HT-29 (cell line): ENCODE measurements around the gene CCDC63. TPM values are rescaled to one million over a fixed set of nuclear protein-coding genes. Genes with fewer than 3 reads are reported as not detected.

Experiments
- DNase-seq: peaks from one replicate; pipeline ENCODE4 v3.0.0-alpha.2; 2015; ENCODE audit warnings: low spot score
- total RNA-seq: library from RNA; depleted of rRNA; stranded (reverse); fragments of >200 nt; shearing (Covaris generic); gene quantifications from 2 replicates; pipeline ENCODE4 v1.2.3, GENCODE V29; 2014; rRNA removed

CCDC63 gene
- total RNA-seq = not detected in 2 replicates

- DNase-seq = no peak
These were observed at the start of gene CCDC63 for GRCh38 chr12:110846615-110847566. CCDC63 (plus strand) TSS chr12:110846987; CDS start chr12:110852955, 5,968 bp downstream.

DNA sequence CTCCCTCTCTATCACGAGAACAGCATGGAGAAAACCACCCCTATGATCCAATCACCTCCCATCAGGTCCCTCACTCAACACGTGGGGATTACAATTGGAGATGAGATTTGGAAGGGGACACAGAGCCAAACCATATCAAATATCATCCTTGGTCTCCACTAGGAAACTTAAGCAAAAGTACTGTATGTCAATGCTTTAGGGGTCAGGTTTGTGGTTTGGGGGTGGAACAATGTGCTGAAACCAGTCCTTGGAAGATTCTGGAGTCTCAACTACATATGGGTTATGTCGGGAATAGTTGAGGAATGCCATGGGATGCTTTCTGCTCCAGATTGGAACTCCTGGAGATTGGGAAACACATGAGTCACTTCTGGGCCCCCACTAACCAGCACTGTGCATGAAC is 48.3 kb upstream of the CCDC63 start:
- DNase-seq = no peak

DNA sequence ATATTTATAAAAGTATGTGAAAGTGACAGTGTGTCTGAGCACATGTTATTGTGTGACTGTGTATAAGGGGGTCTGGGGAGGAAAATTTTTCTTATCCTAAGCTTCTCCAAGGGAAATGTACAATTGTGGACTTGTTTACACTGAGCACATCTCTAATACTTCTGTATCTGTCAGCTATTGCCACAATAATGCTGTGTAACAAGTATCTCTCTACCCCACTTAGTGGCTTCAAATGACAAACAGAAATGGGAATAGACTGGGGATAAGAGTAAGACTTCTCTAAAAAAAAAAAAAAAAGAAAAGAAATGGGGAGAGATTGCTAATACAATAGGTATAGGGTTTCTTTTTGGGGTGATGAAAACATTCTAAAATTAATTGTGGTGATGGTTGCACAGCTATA is 44.3 kb upstream of the CCDC63 start:
- DNase-seq = no peak

DNA sequence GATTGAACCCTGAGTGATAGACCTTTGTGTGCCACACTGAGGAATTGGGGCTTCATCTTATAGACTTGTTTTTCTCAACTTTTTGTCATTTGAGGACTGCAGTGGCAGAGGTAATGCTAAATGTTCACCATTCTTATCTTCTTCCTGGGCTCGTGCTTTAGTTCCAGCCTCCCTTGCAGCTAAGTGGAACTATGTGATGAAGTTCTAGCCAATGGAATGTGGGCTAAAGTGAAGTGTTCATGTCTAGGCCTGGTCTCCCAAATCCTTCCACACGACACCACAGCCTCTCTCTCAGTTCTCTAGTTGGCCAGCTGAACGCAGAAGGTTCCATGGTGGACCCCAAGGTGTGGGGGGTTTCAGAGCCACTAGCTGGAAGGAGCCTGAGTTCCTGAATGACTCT is 42.4 kb upstream of the CCDC63 start:
- DNase-seq = no peak

GRCh38 chr12:110807640-110808039 is 39.1 kb upstream of the CCDC63 start:
- no peak for DNase-seq

DNA sequence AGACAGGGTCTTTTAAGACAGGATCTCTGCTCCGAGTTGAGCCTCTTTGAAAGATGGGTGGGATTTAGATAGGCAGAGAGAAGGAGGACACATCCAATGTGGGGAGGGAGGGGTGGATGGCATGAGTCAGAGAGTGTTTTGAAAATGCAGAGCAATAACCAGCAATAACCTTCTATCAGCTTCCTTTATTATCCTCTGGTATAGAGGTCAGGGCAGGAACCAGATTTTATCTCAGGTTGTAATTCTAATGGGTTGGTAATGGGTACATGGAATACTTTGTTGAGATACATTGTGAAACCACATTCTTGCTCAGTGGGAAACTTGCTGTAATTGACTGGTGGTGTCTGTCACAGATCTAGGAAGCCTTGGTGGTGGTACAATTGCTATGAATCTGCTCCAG is 37.6 kb upstream of the CCDC63 start:
- DNase-seq = no peak

GRCh38 chr12:110811972-110812371 is 34.8 kb upstream of the CCDC63 start:
- DNase-seq = no peak

GRCh38 chr12:110813285-110813684 is 33.5 kb upstream of the CCDC63 start:
- DNase-seq = no peak

- no peak for DNase-seq
These were observed 33.0 kb upstream of the CCDC63 start for GRCh38 chr12:110813756-110814155.

- no peak for DNase-seq
These were observed 30.5 kb upstream of the CCDC63 start for GRCh38 chr12:110816248-110816647.

GRCh38 chr12:110816779-110817178 is 30.0 kb upstream of the CCDC63 start:
- DNase-seq = no peak

DNA sequence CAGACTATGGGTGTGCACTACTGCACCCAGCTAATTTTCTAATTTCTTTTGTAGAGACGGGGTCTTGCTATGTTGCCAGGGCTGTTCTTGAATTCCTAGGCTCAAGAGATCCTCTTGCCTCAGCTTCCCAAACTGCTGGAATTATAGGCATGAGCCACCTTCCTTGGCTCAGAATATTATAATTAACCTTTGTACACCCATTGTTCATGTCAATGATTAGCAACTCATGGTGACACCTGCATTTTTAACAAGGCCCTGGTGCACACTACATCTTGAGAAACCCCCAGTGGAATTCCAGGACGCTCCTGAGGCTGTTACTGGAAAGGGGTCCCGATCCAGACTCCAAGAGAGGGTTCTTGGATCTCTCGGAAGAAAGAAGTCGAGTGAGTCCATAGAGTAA is 28.3 kb upstream of the CCDC63 start:
- no peak for DNase-seq

GRCh38 chr12:110819150-110819549 is 27.6 kb upstream of the CCDC63 start:
- DNase-seq = no peak

GRCh38 chr12:110819646-110820045 is 27.1 kb upstream of the CCDC63 start:
- DNase-seq = no peak

DNA sequence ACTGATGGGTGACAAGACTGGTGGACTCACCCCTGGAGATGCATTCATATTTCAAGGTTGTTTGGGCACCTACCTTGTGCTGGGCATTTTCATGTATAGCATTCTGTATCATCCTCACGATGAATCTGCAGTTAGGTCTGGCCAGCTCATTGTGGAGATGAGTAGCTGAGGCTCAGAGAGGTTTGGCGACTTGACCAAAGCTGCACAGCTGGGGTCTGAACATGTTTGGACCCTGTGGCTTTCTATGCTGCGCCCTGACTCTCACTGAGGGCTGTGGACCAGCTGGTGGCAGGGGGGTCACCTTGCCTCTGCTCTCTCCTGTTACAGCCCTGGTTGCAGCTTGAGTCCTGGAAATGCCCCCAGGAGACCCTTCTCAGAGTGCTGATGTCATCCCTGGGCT is 24.9 kb upstream of the CCDC63 start:
- no peak for DNase-seq

- no peak for DNase-seq
These were observed 23.9 kb upstream of the CCDC63 start for GRCh38 chr12:110822821-110823415.

- DNase-seq = no peak
These were observed 22.4 kb upstream of the CCDC63 start for GRCh38 chr12:110824342-110824741.

DNA sequence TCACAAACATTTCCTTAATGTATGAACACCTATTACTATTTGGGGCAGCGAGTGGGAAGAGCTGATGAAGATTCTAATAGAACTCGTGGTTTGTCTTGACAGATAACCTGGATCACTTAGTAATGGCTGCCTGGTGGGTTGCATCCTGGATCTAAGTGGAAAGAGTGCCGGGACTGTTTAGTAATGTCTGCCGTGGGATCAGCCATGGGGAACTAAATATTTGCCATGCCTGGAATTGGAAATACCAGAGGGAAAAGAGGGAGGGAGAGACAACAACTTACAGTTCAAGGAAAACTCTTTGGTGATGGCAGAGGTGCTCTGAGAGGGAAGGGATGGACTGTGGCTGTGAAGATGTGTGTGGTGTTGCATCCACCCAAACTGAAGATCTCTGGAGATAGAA is 21.3 kb upstream of the CCDC63 start:
- no peak for DNase-seq

DNA sequence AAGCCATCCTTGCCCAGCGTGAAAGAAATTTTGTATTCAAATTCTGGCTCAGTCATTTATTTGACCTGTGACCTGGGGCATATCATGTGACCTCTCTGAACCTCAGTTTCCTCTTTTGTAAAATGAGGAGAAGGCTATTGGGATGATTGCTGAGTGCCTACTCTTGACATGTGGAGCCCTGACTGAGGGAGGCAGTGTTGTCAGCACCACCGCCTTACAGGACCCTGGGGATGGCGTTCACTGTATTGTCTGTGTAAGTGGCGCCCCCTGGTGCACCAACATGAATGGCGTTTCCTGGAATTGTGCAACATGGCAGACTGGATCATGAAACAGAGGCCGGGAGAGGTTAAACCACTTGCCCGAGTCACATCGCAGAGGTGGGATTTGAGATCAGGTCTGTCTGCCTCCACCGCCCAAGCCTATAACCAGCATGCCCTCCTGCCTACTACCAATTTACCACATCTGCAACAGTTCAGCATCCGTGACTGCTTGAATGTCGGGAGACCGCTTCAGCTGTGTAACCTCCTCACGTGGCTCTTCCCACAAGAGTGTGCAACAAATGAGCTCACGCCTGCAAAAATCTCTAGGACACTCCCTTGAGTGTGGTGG is 20.1 kb upstream of the CCDC63 start:
- DNase-seq = peak; percentile 88

DNA sequence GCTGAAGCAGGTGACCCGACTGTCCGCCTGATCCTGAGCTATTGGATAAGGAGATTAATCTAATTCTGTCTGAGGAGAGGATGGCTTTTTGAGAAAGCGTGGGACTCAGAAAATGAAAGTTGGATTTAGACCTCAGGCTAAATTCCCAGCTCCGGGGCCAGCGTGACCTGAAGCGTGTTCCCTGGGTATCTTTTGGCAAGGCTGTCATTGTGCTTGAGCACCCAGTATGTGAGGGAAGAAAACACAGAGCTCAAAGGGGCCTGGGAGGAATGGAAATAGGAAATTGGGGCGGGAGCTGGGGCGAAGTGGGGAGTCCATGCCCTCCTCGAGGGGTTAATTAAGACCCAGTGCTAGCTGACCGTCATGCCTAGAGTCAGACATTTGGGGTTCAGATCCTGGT is 17.5 kb upstream of the CCDC63 start:
- DNase-seq = no peak

- no peak for DNase-seq
These were observed 10.5 kb upstream of the CCDC63 start for GRCh38 chr12:110836291-110836690.

- no peak for DNase-seq
These were observed 5.8 kb upstream of the CCDC63 start for GRCh38 chr12:110841007-110841406.

- no peak for DNase-seq
These were observed 2.7 kb upstream of the CCDC63 start for GRCh38 chr12:110844131-110844530.
